T-helper 1 cell treated with Interleukin-12 subunit alpha and Interleukin-12 subunit beta and Interleukin-4 antibody, amounts not matched to agents 30 μg/mL and 1 μg/mL, for 36 hours (primary cell): ENCODE data around the gene SPAG6.

ENCODE experiments used
- H3K27ac Mint-ChIP-seq: one replicate; pipeline ENCODE4 v1.8.0; 2021; ENCODE audit warnings: mild to moderate bottlenecking, mixed read lengths
- H3K27me3 Mint-ChIP-seq: one replicate; pipeline ENCODE4 v1.8.0; 2021; ENCODE audit warnings: low read depth, mixed read lengths
- H3K36me3 Mint-ChIP-seq: one replicate; pipeline ENCODE4 v1.8.0; 2021; ENCODE audit warnings: low read depth, mixed read lengths
- H3K4me1 Mint-ChIP-seq: one replicate; pipeline ENCODE4 v1.8.0; 2021; ENCODE audit warnings: low read depth, mixed read lengths
- H3K4me3 Mint-ChIP-seq: one replicate; pipeline ENCODE4 v1.8.0; 2021; ENCODE audit warnings: mild to moderate bottlenecking, moderate library complexity, mixed read lengths
- H3K9me3 Mint-ChIP-seq: one replicate; pipeline ENCODE4 v1.8.0; 2021; ENCODE audit warnings: mixed read lengths

Gene SPAG6

DNA sequence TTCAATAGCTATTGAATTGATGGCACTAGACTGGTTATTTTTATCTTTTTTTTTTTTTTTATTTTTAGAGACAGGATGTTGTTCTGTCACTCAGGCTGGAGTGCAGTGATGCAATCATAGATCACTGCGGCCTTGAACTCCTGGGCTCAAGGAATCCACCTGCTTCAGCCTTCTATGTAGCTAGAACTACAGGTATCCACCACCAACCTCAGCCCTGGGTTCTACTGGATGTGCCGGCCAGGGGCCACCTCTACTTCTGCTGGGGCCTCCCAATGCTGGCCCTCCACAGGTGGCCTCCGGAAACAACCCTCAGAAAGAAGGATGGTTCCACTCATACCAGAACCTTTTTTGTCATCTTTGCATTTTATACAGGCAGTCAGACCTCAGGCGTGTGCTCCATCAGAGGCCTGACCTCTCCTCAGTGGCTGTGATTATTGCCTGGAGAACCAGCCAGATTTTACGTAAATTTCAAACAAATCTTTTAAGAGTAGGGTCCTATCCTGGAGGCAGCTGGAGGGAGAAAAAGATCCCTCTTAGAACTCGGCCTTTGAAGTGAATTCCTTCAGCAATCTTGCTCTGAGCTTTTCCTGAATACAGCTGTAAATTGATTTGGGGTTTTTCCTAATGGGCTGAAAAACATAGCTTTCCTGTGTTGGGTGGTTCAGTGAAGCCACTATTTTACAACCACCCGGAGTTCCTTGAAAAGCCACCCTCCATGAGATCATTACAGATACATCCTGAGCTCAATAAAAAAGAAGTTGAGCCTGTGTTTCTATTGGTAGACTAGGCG, 110.0 kb downstream of the SPAG6 start:
- Mint-ChIP-seq H3K9me3 (peaks cover 4% of the 10 kb centered on the region), H3K27ac (peak overlapping the region; percentile 26), H3K36me3 (no peaks in the 10 kb centered on the region), H3K27me3 (no peaks in the 10 kb centered on the region), H3K4me3 (no peak overlapping the region), H3K4me1 (peaks cover 16% of the 10 kb centered on the region)

DNA sequence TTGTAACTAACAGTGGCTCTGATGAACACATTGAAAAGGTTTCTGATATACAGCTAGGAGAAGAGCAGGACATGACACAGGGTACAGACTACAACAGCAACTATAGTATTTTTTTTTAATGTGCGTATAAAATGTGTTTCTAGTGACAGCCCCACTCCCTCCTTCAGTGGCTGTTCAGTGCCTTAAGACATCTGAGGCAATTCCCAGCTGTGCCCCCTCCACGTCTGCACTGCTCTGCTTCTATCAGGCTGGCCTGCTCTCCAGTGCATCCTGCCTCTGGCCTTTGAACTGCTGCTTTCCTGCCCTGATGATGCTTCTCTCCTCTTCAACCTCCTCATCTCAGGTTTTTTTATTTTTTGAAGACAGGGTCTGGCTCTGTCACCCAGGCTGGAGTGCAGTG, 111.2 kb downstream of the SPAG6 start:
- H3K27me3 Mint-ChIP-seq = no peaks in the 10 kb centered on the region
- H3K4me3 Mint-ChIP-seq = no peak overlapping the region
- H3K27ac Mint-ChIP-seq = no peak overlapping the region
- H3K36me3 Mint-ChIP-seq = no peaks in the 10 kb centered on the region
- H3K4me1 Mint-ChIP-seq = peaks cover 16% of the 10 kb centered on the region
- peaks cover 8% of the 10 kb centered on the region for H3K9me3 Mint-ChIP-seq

DNA sequence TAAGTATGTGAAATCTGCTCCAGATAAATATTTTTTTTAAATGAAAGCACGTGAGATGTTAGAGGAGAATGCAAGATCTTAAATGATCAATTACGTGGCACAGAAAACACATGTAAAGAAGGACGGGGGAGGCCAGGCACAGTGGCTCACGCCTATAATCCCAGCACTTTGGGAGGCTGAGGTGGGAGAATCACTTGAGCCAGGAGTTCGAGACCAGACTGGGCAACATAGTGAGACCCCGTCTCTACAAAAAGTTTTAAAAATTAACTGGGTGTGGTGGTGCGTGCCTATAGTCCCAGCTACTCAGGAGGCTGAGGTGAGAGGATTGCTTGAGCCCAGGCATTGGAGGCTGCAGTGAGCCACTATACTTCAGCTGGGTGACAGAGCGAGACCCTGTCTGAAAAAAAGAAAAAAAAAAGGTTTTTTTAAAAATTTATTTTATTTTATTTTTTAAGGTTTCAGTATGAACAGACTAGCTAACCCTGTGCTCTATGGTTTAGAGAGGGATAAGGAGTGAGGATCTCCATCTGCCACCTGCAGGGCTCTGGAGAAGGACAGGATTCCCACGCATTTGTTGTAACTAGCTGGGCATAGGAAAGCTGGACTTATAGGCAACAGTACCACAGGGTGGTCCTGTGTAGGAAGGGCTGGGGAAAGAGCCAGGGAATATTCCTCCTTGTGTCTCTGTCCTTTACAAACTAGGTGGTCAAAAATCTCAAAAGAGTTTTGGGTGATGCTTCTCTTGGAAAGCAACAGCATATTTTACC, 113.2 kb downstream of the SPAG6 start:
- peaks cover 3% of the 10 kb centered on the region for H3K27me3 Mint-ChIP-seq
- no peak overlapping the region for H3K27ac Mint-ChIP-seq
- no peaks in the 10 kb centered on the region for H3K36me3 Mint-ChIP-seq
- peaks cover 16% of the 10 kb centered on the region for H3K4me1 Mint-ChIP-seq
- peaks cover 4% of the 10 kb centered on the region for H3K9me3 Mint-ChIP-seq
- H3K4me3 Mint-ChIP-seq = no peak overlapping the region

DNA sequence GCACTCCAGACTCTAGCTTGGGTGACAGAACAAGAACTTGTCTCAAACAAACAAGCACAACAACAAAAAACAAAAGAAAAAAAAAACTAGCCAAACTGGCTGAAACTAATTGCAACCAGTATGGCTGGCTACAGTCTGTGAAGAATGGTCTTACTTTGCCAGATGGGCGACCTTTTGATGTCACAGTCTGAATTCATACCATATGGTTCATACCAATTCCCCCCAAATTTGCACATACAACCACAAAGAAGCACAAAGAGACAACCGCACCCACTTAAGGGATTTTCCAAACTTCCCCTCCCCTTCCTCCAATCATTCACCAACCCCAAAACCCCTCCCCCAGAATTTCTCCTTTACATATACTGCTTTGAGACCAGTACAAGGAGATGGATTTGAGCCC, 114.2 kb downstream of the SPAG6 start:
- Mint-ChIP-seq H3K4me3 (no peak overlapping the region), H3K9me3 (peaks cover 4% of the 10 kb centered on the region), H3K27me3 (peaks cover 3% of the 10 kb centered on the region), H3K4me1 (peaks cover 18% of the 10 kb centered on the region), H3K27ac (no peak overlapping the region), H3K36me3 (no peaks in the 10 kb centered on the region)

DNA sequence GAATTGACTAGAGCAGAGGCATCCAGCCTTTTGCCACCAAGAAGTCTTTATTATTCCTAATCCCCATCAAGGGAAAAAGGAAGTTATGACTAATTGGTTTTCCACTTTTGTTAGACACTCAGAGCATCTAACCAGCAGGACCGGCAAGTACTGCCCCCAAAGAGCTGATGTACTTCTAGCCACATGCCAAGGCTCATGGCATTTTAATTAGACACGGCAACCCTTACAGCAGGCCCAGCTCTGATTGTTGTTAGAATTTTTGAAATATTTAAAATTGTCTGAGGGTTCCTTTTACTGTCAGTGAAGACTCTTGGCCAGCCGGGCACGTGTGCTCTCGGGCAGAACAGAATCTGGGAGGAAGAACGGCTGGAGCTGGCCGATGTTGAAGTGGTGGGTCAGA, 114.8 kb downstream of the SPAG6 start:
- Mint-ChIP-seq H3K9me3 (peaks cover 4% of the 10 kb centered on the region), H3K36me3 (no peaks in the 10 kb centered on the region), H3K4me3 (no peak overlapping the region), H3K27me3 (peaks cover 3% of the 10 kb centered on the region), H3K4me1 (peaks cover 13% of the 10 kb centered on the region), H3K27ac (no peak overlapping the region)

DNA sequence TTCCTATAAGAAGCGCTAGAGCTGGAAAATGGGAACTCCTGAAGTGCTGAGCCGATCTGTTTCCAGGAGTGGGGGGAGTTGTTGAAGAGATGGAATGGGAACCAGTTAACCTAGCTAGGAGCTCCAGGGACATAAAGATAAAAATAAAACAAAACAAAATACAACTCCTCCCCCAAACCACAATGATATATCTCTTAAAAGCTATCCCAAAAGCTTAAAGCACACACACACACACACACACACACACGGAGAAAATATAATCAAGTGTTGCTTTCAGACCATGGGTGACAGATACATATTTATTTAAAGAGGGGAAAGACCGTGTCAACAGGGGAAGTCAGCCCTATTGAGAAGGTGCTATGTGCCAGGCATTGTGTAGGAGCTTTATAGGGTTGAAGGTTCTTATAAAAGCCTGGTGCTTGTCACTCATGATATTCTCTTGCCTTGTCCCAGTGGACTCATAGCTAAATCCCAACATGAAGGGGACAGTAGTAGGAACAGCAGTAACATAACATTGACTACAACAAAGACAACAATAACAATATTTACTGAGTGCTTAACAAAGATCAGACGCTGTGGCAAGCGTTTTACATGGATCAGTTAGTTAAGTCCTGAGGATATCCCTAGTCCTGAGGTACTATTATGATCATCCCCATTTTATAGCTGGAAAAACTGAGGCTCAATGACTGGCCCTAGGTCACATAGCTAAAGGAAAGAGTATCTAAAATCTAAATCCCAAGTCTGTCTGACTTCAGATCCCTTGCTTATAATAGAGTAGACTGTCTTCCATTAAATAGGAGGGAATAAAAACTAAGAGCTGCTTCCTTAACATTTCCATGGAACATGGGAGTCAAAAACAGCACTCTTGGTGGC, 115.5 kb downstream of the SPAG6 start:
- no peaks in the 10 kb centered on the region for H3K36me3 Mint-ChIP-seq
- peaks cover 8% of the 10 kb centered on the region for H3K4me1 Mint-ChIP-seq
- H3K9me3 Mint-ChIP-seq = peaks cover 4% of the 10 kb centered on the region
- peak overlapping the region; percentile 24 for H3K27ac Mint-ChIP-seq
- H3K4me3 Mint-ChIP-seq = no peak overlapping the region
- peaks cover 3% of the 10 kb centered on the region for H3K27me3 Mint-ChIP-seq

DNA sequence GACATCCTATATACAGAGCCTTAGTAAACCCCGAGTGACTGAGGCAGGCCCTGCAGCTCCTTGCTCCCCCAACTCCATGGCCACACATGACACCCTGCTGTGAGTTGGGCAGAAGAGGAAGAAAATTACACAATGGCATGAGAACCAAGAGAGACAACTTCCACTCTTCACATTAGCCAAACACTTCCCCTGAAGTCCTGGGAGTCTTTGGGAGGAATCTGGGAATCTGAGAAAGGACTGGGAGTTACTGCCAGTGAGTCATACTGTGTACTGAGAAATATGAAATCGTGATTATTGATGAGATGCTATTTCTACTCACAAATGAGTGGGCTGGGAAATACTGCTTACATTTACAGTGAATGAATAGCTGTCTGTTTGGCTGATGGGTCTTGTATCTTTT, 116.6 kb downstream of the SPAG6 start:
- Mint-ChIP-seq H3K27me3 (peaks cover 3% of the 10 kb centered on the region), H3K36me3 (no peaks in the 10 kb centered on the region), H3K4me1 (peaks cover 8% of the 10 kb centered on the region), H3K9me3 (peaks cover 4% of the 10 kb centered on the region), H3K4me3 (no peak overlapping the region), H3K27ac (no peak overlapping the region)

DNA sequence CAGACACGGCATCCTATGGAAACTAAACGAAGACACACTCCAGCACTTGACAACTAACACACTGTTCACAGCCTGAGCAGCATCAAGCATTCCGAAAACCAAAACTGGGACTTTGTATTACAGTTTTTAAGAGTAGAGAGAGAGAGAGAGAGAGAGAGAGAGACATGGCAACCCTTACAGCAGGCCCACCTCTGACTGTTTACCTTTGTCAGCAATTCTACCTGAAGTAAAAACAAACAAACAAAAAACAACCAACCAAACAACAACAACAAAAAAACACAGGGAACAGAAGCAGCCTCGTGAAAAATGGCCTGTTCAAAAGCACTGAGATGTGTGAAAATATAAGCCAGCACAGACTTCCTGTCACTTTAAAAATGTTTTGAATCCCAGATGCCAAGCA, 118.0 kb downstream of the SPAG6 start:
- H3K4me1 Mint-ChIP-seq = peaks cover 8% of the 10 kb centered on the region

DNA sequence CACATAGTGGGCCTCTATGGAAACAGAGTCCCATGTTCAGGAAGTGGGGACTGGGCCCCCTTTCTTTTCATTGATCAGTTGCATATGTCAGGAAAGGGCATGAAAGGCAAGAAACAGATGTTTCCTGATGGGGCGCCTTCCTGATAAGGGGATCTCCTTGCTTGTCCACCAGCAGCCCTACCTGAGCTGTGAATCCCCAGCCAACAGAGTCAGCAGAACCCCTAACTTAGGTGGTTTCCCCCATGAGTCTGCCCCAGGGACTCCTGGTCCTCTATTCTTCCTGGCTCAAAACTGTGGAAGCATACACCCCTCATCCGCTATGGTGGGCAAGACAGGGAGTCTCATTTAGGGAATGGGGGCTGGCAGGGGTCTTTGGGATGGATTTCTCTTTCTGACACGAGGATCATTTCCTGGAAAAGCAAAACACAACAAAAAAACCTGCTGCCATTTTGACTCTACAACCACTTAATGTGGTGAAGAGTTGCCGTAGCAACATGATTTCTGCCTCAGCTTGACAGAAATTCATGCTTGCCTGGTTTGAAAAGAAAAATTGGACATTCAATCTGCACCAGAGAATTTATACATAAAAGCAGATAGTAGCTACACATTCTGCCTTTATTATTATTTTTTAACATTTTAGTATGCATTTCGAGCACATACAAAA, 119.8 kb downstream of the SPAG6 start:
- H3K36me3 Mint-ChIP-seq = no peaks in the 10 kb centered on the region
- peaks cover 1% of the 10 kb centered on the region for H3K4me1 Mint-ChIP-seq
- H3K9me3 Mint-ChIP-seq = peaks cover 4% of the 10 kb centered on the region

More for the DNA sequence above, 118.0 kb downstream of the SPAG6 start:
- H3K27me3 Mint-ChIP-seq = peaks cover 3% of the 10 kb centered on the region
- H3K9me3 Mint-ChIP-seq = peaks cover 4% of the 10 kb centered on the region
- no peaks in the 10 kb centered on the region for H3K36me3 Mint-ChIP-seq
- H3K4me3 Mint-ChIP-seq = no peak overlapping the region
- H3K27ac Mint-ChIP-seq = peak overlapping the region; percentile 11

DNA sequence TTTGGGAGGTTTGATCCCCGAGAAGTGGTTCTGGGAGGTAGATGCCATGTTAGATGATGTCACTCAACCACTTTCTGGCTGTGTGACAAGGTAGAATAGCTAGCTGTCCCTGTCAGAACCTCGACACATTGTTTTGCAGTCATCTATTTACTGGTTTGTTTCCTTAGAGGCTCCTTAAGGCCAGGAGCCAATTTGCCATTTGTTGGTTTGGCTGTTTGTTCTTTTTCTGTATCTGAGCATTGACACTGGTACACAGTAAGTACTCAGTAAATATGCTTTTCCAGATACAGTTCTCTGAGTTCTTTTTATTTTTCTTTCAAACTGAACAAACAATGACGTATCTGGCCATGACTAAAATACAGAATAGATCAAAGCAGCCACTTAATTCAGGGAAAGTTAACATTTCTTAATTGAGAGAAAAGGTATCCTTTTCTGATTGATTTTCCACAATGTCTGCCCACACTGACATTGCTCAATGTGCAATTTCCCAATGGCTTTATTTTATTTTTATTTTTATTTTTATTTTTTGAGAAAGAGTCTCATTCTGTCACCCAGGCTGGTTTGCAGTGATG, 121.6 kb downstream of the SPAG6 start:
- no peak overlapping the region for H3K27ac Mint-ChIP-seq
- H3K27me3 Mint-ChIP-seq = peaks cover 20% of the 10 kb centered on the region
- H3K36me3 Mint-ChIP-seq = no peaks in the 10 kb centered on the region
- no peak overlapping the region for H3K4me3 Mint-ChIP-seq
- H3K9me3 Mint-ChIP-seq = no peaks in the 10 kb centered on the region
- H3K4me1 Mint-ChIP-seq = peaks cover 1% of the 10 kb centered on the region

More for the DNA sequence above, 119.8 kb downstream of the SPAG6 start:
- H3K4me3 Mint-ChIP-seq = no peak overlapping the region
- H3K27ac Mint-ChIP-seq = no peak overlapping the region
- H3K27me3 Mint-ChIP-seq = peaks cover 9% of the 10 kb centered on the region
